GM19395 (cell line): ENCODE data around the gene TNRC6B.
A peak's percentile ranks its signal among the peaks of the same experiment; 100 is the strongest.

Experiments used
- ATAC-seq: cut with Tn5 transposase; IDR thresholded peaks from one replicate; pipeline ENCODE4 v1.9.1; 2021; ENCODE audit warnings: mild to moderate bottlenecking, moderate library complexity; ENCODE audit not compliant: unreplicated experiment

Gene TNRC6B

GRCh38 chr22:40322818-40323447, 145.2 kb downstream of the TNRC6B start:
- ATAC-seq: no peak

DNA sequence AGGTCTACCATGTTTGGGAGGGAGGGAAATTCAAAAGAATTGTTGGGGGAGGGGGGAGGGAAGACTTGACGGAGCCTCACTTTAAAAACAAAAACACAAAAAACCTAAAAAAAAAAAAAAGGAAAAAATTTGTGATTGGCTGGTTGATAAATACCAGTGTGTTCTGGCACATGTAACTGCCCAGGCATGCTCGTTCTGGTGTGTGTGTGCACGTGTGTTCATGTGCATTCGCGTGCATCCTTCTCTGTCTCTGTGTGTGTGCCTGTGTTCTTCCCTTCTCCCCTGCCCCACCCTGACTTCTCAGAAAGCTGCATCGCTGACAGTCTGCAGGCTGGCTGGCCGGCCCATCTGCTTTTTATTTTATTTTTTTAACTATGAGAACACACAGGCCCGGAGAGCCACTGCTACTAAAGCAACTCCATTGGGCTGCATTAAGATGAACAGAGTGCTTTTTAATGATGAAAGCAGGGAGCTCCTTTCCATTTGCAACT, 146.0 kb downstream of the TNRC6B start:
- no peak for ATAC-seq

DNA sequence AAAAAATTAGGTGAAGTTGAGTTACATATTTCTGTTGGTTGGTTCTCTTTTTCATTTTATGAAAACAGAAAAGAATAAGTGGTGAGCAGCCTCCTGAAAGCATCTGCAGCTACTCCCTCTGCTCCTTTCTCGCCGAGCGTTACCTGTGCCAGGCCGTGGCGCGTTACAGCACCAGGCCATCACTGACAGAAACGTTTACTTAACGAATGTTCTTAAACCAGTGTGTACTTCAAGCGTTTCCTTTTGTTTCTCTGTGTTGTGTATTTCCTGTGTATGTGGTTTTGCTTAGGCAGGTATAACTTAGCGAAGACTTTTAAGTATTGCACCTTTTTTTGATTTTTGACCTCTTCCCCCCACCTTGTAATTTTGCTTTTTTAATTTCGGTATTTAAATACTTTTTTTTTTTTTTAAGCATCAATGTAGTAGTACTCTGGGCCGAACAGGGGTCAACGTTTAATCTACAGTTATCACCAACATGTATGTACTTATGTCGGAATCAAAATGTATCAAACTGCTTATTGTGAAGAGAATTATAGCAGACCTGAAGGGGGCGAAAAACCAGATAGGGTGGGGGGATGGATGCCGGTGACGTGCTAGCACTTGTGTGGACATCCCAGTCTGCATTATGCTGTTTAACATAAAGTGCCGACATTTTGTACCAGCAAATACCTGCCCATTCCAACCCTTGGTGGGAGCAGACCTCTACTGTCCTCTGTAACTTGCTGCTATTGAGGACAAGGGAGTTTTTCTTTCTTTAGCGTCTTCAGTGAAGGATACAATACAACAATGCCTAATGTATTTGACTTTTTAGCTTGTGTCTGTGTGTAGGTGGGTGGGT, 147.0 kb downstream of the TNRC6B start:
- ATAC-seq: no peak

- no peak for ATAC-seq
Measured at GRCh38 chr22:40325315-40325714, 147.6 kb downstream of the TNRC6B start.

- no peak for ATAC-seq
Measured at GRCh38 chr22:40326905-40327735, 149.4 kb downstream of the TNRC6B start.

- no peak for ATAC-seq
Measured at GRCh38 chr22:40328546-40329456, 151.1 kb downstream of the TNRC6B start.

DNA sequence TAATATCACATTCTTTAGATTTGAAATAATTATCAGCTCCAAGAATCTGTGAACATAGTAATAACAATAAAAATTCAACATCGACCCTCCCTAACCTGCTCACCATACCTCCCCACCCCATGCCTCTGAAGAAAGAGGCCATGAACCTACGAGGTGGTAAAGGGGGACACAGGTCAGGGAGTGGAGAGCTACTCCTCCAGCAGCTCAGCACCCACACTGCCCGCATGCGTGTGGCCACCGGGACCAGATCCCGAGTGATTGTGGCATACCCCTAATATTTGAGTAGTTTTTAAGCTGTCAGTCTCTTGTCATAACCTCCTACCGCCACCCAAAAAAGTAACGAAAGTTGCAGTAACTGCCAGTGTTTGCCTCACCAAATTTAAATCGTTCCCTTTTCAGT, 151.7 kb downstream of the TNRC6B start:
- ATAC-seq: no peak

DNA sequence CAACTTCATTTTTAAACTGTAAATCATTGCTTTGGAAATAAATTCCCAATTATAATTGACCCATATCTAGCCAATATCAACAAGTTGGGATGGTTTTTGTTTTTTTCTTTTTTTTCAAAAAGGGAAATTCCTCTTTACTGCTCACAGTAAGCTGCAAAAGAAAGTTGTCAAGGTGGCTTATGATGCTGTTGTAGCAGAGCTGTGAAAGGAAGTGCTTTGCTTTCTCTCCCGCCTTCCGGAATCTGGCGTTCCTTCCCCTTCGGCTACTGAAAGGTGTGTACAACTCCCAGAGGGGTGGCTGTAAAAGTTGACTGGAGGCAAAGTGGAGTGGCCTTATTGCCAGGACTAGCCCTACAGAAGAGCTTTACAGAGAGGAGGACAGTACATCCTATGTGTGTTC, 152.4 kb downstream of the TNRC6B start:
- ATAC-seq: no peak

DNA sequence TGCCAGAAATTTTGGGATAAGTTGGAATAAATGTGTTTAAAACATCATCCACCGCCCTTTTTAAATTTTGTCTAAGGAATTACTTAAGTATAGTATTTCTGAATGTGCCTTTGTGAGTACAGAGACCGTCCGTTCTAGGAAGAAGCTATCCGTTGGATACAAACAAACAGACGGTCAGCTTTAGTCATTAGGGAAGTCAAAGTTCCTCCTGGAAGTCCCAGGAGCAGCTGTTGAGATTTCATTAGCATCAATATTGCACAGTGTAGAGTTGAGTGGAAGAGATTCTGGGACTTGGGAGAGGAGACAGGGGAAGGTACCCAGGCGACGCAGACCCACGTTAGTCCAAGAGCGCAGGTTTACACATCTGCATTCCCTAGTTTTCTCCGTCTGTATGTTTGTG, 152.9 kb downstream of the TNRC6B start:
- no peak for ATAC-seq

DNA sequence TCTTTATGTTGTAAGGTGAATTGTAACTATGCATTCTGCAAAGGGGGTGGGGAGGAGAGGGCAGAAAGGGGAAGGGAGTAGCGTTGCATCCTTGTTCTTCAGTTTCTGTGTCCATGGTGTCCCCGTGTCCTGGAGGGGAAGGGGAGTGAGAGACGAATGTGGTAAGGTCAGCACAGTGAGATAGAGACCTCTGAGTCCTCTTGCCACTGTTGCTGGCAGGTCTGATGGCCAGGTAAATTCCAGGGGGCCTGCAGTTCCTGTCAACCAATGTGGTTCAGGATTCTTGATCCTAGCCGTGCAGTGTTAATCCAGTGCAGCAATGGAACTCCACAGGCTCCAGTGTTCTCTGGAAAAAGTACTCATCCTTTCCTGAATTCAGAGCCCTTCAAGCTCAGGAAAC, 154.0 kb downstream of the TNRC6B start:
- ATAC-seq: no peak

DNA sequence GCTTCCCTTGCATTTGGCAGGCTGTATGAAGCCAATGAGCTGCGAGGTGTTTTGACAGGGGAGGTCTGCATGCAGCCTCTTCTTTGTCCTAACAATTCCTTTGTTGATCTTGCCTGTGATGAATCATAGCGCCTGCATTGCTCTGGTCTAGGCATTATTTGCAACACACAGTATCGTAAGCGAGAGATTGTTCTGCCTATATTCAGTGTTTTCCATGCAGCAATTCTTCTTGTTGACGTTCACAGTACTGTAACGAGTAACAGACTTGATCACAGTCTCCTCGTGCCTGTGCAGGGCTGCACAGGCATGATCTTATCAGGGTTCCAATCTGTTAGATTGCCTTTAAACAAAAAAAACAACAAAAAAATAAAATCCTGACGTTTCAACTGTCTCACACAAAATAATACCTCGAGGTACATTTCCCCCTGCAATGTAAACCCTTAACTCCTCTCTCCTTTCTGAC, 154.6 kb downstream of the TNRC6B start:
- no peak for ATAC-seq

GRCh38 chr22:40334060-40334459, 156.3 kb downstream of the TNRC6B start:
- no peak for ATAC-seq

DNA sequence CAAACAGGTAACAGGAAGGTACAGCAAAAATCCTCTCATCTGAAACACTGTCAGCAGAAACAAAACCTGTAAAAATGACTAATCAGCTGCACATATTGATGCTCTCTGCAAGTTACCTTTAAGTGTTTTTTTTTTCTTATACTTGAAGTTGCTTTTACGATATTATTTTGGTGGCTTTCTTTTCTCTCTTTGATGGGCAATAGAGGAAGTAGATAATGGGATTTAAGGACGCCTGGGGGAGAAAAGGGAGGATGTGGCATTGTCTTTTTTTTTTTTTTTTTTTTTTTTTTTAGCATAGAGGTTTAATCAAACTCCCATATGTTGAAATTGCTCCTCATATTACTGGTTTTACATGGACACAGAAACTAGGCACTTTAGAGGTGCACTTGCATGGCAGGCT, 157.2 kb downstream of the TNRC6B start:
- no peak for ATAC-seq

GRCh38 chr22:40335358-40335757, 157.6 kb downstream of the TNRC6B start:
- no peak for ATAC-seq

- ATAC-seq: no peak
Measured at GRCh38 chr22:40340044-40340443, 162.3 kb downstream of the TNRC6B start.

DNA sequence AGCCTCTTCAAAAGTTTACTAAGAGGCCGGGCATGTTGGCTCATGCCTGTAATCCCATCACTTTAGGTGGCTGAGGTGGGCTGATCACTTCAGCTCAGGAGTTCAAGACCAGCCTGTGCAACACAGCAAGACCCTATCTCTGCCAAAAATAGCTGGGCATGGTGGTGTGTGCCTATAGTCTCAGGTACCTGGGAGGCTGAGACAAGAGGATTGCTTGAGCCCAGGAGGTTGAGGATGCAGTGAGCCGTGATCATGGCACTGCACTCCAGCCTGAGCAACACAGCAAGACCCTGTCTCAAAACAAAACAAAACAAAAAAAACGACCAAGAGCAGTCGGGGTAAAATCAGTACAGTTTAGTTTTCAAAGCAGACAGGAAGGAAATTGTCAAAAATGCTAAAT, 163.9 kb downstream of the TNRC6B start:
- no peak for ATAC-seq

DNA sequence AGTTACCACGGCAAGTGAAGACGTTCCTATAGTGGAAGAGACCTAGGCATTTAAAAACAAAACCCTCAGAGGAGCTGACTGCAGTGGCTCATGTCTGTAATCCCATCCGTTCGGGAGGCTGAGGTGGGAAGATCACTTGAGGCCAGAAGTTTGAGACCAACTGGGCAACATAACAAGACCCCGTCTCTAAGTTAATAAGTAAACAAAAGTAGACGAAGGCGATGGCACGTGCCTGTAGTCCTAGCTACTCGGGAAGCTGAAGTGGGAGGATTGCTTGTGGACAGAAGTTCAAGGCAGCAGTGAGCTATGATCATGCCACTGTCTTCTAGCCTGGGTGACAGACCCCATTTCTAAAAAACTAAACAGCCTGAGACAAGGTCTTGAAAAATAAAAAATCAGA, 164.8 kb downstream of the TNRC6B start:
- ATAC-seq: no peak

DNA sequence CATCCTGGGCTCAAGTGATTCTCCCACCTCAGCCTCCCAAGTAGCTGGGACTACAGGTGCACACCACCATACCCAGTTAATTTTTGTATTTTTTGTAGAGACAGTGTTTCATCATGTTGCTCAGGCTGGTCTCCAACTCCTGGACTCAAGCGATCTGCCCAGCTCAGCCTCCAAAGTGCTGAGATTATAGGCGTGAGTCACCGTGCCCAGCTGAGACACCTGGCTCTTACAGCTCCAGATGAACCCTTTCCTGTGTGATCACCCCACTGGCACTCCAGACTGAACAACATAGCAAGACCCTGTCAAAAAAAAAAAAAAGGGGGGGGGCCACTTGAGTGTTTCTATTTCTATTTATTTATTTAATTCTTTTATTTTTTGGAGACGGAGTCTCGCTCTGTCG, 167.5 kb downstream of the TNRC6B start:
- ATAC-seq: no peak

DNA sequence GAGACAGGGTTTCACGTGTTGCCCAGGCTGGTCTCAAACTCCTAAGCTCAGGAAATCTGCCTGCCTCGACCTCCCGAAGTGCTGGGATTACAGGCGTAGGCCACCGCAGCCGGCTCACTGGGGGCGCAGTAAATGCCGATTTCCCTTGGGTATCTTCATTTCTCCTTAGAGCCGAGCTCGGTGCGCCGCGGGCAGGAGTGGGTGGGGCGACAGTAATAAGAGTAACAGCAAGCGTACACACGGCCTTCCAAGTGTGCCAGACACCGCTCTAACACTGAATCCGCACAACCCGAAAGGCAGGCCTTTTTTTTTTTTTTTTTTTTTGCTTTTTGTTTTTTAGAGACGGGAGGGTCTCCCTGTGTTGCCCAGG, 168.1 kb downstream of the TNRC6B start:
- ATAC-seq: peak; percentile 23
